PFSK-1 (cell line): Measurements from ENCODE around the gene ATP8B4.

Experiments used
- POLR2AphosphoS5 ChIP-seq: IDR thresholded peaks from 2 replicates; pipeline ENCODE4 v1.6.1; 2012; ENCODE audit warnings: low read depth, mild to moderate bottlenecking, control low read depth, low read length, moderate library complexity
- SIN3A ChIP-seq: IDR thresholded peaks from 2 replicates; pipeline ENCODE4 v1.6.1; 2012; ENCODE audit warnings: mild to moderate bottlenecking, low read length, moderate library complexity, borderline replicate concordance; ENCODE audit not compliant: insufficient read depth
- TAF1 ChIP-seq: IDR thresholded peaks from 2 replicates; pipeline ENCODE4 v1.6.1; 2012; ENCODE audit warnings: low read length, control low read depth, borderline replicate concordance; ENCODE audit not compliant: insufficient read depth
- TF ChIP-seq, protein P1 (sequence below), 2 experiments: IDR thresholded peaks; 2 replicates each; pipeline versions ENCODE4 v1.6.1 to v1.8.0; 2011 to 2012; ENCODE audit warnings: low read depth in 2 of 2, low read length in 2 of 2, control low read depth in 1 of 2, inconsistent platforms in 1 of 2, mild to moderate bottlenecking in 1 of 2, moderate library complexity in 1 of 2; ENCODE audit not compliant: insufficient read depth in 1 of 2

DNA sequence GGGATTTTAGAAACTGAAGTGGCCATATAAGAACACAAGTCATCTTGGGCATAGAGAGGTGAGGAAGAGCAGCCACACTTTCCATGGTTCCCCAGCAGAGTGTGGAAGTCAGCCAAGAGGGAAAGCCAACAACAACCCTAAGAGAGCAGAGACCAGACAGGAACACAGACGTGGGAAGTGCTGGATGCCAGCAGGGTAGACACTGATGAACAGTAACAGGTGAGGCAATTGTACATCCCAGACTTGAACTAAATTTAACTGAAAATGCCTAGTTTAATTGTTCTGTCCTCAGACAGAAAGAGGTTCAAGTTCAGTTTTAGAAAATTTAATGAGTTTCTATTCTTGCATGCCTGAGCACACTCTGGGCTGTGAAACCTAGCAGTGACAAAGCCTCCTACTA lies 212.1 kb downstream of the ATP8B4 start:
- TF ChIP-seq POLR2AphosphoS5 (no peak), TAF1 (no peak), SIN3A (no peak)
- TF ChIP-seq, protein P1, sequence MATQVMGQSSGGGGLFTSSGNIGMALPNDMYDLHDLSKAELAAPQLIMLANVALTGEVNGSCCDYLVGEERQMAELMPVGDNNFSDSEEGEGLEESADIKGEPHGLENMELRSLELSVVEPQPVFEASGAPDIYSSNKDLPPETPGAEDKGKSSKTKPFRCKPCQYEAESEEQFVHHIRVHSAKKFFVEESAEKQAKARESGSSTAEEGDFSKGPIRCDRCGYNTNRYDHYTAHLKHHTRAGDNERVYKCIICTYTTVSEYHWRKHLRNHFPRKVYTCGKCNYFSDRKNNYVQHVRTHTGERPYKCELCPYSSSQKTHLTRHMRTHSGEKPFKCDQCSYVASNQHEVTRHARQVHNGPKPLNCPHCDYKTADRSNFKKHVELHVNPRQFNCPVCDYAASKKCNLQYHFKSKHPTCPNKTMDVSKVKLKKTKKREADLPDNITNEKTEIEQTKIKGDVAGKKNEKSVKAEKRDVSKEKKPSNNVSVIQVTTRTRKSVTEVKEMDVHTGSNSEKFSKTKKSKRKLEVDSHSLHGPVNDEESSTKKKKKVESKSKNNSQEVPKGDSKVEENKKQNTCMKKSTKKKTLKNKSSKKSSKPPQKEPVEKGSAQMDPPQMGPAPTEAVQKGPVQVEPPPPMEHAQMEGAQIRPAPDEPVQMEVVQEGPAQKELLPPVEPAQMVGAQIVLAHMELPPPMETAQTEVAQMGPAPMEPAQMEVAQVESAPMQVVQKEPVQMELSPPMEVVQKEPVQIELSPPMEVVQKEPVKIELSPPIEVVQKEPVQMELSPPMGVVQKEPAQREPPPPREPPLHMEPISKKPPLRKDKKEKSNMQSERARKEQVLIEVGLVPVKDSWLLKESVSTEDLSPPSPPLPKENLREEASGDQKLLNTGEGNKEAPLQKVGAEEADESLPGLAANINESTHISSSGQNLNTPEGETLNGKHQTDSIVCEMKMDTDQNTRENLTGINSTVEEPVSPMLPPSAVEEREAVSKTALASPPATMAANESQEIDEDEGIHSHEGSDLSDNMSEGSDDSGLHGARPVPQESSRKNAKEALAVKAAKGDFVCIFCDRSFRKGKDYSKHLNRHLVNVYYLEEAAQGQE (IDR thresholded peaks at IDR 0.05; ENCODE audit: insufficient read depth in 1 of 2, low read depth in 2 of 2, low read length in 2 of 2): no peak
